Measurements from ENCODE around the gene DKKL1. TPM values are rescaled to one million over a fixed set of nuclear protein-coding genes. Genes with fewer than 3 reads are reported as not detected.

DKKL1 gene
- total and polyA plus RNA-seq, 2 of the 4 experiments (the other 2 are of a cell fraction): 0.67 TPM; not detected in 1

DNA sequence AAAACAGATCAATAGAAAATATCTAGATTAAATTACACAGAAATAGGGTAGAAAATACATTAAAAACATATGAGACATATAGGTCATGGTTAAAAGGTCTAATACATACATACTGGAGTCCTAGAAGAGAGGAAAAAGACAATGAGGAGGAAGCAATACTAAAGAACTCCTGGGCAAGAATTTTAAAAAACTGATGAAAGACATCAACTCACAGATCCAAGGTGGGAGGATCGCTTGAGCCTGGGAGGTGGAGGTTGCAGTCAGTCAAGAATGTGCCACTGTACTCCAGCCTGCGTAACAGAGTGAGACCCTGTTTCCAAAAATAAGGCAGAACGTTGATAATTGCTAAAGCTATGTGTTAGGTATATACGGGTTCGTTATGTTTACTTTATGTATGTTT lies 19.0 kb downstream of the DKKL1 start:
- dilution Hi-C loops (cut with HindIII; ENCODE audit: low sequenced_read_pairs, unreplicated experiment) (no loop called here), in situ Hi-C loops (cut with MboI; ENCODE audit: low sequenced_read_pairs) (no loop called here), intact Hi-C loops (cut with micrococcal nuclease) (no loop called here)
- no peaks in the 10 kb centered on the region for H4K20me1 ChIP-seq (ENCODE audit: insufficient read depth, low read length)
- no peak overlapping the region for H2AFZ ChIP-seq (replicated peaks; ENCODE audit: low read length, poor library complexity)
- no peak overlapping the region for H2AK9ac ChIP-seq (replicated peaks; ENCODE audit: low read depth, low read length, poor library complexity)
- H3K14ac ChIP-seq (replicated peaks; ENCODE audit: low read depth, low read length): no peak overlapping the region
- H4K5ac ChIP-seq (ENCODE audit: low read depth, low read length): no peak overlapping the region
- DNase-seq (no peak), ATAC-seq (ENCODE audit: low read depth) (no peak)
- TF ChIP-seq RCOR1 (IDR thresholded peaks at IDR 0.05; ENCODE audit: insufficient replicate concordance, low read length): no peak
- TF ChIP-seq, protein P1, sequence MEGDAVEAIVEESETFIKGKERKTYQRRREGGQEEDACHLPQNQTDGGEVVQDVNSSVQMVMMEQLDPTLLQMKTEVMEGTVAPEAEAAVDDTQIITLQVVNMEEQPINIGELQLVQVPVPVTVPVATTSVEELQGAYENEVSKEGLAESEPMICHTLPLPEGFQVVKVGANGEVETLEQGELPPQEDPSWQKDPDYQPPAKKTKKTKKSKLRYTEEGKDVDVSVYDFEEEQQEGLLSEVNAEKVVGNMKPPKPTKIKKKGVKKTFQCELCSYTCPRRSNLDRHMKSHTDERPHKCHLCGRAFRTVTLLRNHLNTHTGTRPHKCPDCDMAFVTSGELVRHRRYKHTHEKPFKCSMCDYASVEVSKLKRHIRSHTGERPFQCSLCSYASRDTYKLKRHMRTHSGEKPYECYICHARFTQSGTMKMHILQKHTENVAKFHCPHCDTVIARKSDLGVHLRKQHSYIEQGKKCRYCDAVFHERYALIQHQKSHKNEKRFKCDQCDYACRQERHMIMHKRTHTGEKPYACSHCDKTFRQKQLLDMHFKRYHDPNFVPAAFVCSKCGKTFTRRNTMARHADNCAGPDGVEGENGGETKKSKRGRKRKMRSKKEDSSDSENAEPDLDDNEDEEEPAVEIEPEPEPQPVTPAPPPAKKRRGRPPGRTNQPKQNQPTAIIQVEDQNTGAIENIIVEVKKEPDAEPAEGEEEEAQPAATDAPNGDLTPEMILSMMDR (conservative IDR thresholded peaks at IDR 0.05; ENCODE audit: low read depth, low read length): no peak
- no peak for TF ChIP-seq MAFK (IDR thresholded peaks at IDR 0.05; ENCODE audit: low read depth, low read length)
- no peak for TF ChIP-seq MXI1 (IDR thresholded peaks at IDR 0.05; ENCODE audit: borderline replicate concordance, low read depth, low read length)
- TF ChIP-seq NFE2L2 (IDR thresholded peaks at IDR 0.05; ENCODE audit: low read depth, low read length): no peak
- TF ChIP-seq RFX5 (IDR thresholded peaks at IDR 0.05; ENCODE audit: low read depth, low read length): no peak
- no peak for TF ChIP-seq RAD21 (IDR thresholded peaks at IDR 0.05; ENCODE audit: low read length)
- TF ChIP-seq, protein P2, sequence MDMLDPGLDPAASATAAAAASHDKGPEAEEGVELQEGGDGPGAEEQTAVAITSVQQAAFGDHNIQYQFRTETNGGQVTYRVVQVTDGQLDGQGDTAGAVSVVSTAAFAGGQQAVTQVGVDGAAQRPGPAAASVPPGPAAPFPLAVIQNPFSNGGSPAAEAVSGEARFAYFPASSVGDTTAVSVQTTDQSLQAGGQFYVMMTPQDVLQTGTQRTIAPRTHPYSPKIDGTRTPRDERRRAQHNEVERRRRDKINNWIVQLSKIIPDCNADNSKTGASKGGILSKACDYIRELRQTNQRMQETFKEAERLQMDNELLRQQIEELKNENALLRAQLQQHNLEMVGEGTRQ (IDR thresholded peaks at IDR 0.05; ENCODE audit: low read depth, low read length): no peak
- no peak for TF ChIP-seq POLR2A (IDR thresholded peaks at IDR 0.05; ENCODE audit: low read depth, low read length)
- TF ChIP-seq, protein P3, sequence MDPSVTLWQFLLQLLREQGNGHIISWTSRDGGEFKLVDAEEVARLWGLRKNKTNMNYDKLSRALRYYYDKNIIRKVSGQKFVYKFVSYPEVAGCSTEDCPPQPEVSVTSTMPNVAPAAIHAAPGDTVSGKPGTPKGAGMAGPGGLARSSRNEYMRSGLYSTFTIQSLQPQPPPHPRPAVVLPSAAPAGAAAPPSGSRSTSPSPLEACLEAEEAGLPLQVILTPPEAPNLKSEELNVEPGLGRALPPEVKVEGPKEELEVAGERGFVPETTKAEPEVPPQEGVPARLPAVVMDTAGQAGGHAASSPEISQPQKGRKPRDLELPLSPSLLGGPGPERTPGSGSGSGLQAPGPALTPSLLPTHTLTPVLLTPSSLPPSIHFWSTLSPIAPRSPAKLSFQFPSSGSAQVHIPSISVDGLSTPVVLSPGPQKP (IDR thresholded peaks at IDR 0.05; ENCODE audit: borderline replicate concordance, low read depth, low read length): no peak
- no peak for TF ChIP-seq CEBPB (IDR thresholded peaks at IDR 0.05; ENCODE audit: low read depth, low read length)
- no peak for TF ChIP-seq SMC3 (IDR thresholded peaks at IDR 0.05; ENCODE audit: low read depth, low read length)
- no peak for TF ChIP-seq BHLHE40 (IDR thresholded peaks at IDR 0.05; ENCODE audit: low read depth, low read length)
- no peak for TF ChIP-seq CHD1 (IDR thresholded peaks at IDR 0.05; ENCODE audit: low read depth, low read length)
- no peak for TF ChIP-seq FOS (IDR thresholded peaks at IDR 0.05; ENCODE audit: low read depth, low read length)
- TF ChIP-seq MAZ (IDR thresholded peaks at IDR 0.05; ENCODE audit: borderline replicate concordance, low read depth, low read length): no peak
- no peaks in the 10 kb centered on the region for H3K4me1 ChIP-seq (ENCODE audit: control insufficient read depth, insufficient read depth, low read length)
- ChIA-PET POLR2A (ENCODE audit: unreplicated experiment) (no interaction called here), CTCF (no interaction called here)
- no peak overlapping the region for H2AK5ac ChIP-seq (ENCODE audit: low read depth, low read length)
- H3K4ac ChIP-seq (ENCODE audit: low read depth, low read length): no peak overlapping the region
- no TSS peak for BruUV-seq (replicated peaks)
- H3K23ac ChIP-seq (ENCODE audit: low read depth, low read length): no peak overlapping the region
- no peak overlapping the region for H3K27ac ChIP-seq (ENCODE audit: insufficient read depth, low read length)
- H3K18ac ChIP-seq (ENCODE audit: low read depth, low read length): no peak overlapping the region
- no peak overlapping the region for H2BK120ac ChIP-seq (ENCODE audit: low read depth, low read length)
- no peak overlapping the region for H3K9ac ChIP-seq (ENCODE audit: low read depth, low read length)
- H3K9me3 ChIP-seq (ENCODE audit: control insufficient read depth, insufficient read depth, low read length): peaks cover 4% of the 10 kb centered on the region
- no peak overlapping the region for H3K4me3 ChIP-seq (ENCODE audit: insufficient read depth, low read depth, low read length)
- H4K8ac ChIP-seq (ENCODE audit: low read depth in 2 of 2, low read length in 2 of 2): no peak overlapping the region
- no peak overlapping the region for H3K4me2 ChIP-seq (ENCODE audit: low read depth, low read length)
- H4K91ac ChIP-seq (ENCODE audit: insufficient read depth, low read depth, low read length): no peak overlapping the region
- H3K79me1 ChIP-seq (ENCODE audit: low read depth in 1 of 2, low read length in 2 of 2): no peaks in the 10 kb centered on the region
- no peak overlapping the region for H3K56ac ChIP-seq (ENCODE audit: extremely low read depth, insufficient read depth, low read length)
- H3K36me3 ChIP-seq (ENCODE audit: control insufficient read depth, insufficient read depth, low read length): no peaks in the 10 kb centered on the region
- H2BK5ac ChIP-seq (ENCODE audit: low read depth, low read length, poor library complexity, severe bottlenecking): no peak overlapping the region
- 100% methylated on average over 3 of the region's 5 CpGs; no CpG with 5 or more reads in 1 of the 2 experiments for WGBS, 2 experiments (ENCODE audit: extremely low coverage in 2 of 2, insufficient read length in 1 of 2)
- peaks cover 11% of the 10 kb centered on the region for H3K27me3 ChIP-seq (ENCODE audit: control insufficient read depth, insufficient read depth, low read length)
- no peak overlapping the region for H2BK15ac ChIP-seq (ENCODE audit: low read depth, low read length)
- H2BK20ac ChIP-seq (ENCODE audit: low read depth, low read length): no peak overlapping the region
- no peaks in the 10 kb centered on the region for H3K9me1 ChIP-seq (ENCODE audit: insufficient read depth, low read length)
